OCI-LY1 (cell line): ENCODE measurements around the gene C2CD4D.

ENCODE experiments used
- CTCF ChIP-seq: fragments of 200-600 bp; sonication (generic), shearing (Covaris generic); IDR thresholded peaks from 2 replicates; pipeline ENCODE4 v1.5.1; 2017; ENCODE audit warnings: mild to moderate bottlenecking, antibody characterized with exemption, low read length, moderate library complexity, mixed read lengths
- EZH2 ChIP-seq: fragments of 200-600 bp; sonication (generic), shearing (Covaris generic); IDR thresholded peaks from 2 replicates; pipeline ENCODE4 v1.8.0; 2017; ENCODE audit warnings: borderline replicate concordance, mixed run types, mild to moderate bottlenecking, antibody characterized with exemption, low read length, moderate library complexity, mixed read lengths

GRCh38 chr1:151828921-151829320 is 10.7 kb downstream of the C2CD4D start:
- TF ChIP-seq CTCF (no peak), EZH2 (no peak)
